Suprapubic skin (tissue), 4 donors: Measurements from ENCODE around the gene DYRK1B. TPM values are rescaled to one million over a fixed set of nuclear protein-coding genes. Genes with fewer than 3 reads are reported as not detected.

ENCODE experiments used
- DNase-seq, 2 donors: peaks; one replicate each; pipeline ENCODE4 v3.0.0-alpha.2; 2019; ENCODE audit warnings: low spot score in 2 of 2
- H3K27ac ChIP-seq: fragments of 200-600 bp; sonication (generic); one replicate; pipeline ENCODE4 v1.5.1; 2019
- H3K27me3 ChIP-seq: fragments of 200-600 bp; sonication (generic); one replicate; pipeline ENCODE4 v1.5.1; 2019
- H3K36me3 ChIP-seq: fragments of 200-600 bp; sonication (generic); one replicate; pipeline ENCODE4 v1.5.1; 2019
- H3K4me1 ChIP-seq: fragments of 200-600 bp; sonication (generic); one replicate; pipeline ENCODE4 v1.5.1; 2019
- H3K4me3 ChIP-seq: fragments of 200-600 bp; sonication (generic); one replicate; pipeline ENCODE4 v1.5.1; 2019; ENCODE audit warnings: mild to moderate bottlenecking
- H3K9me3 ChIP-seq: fragments of 200-600 bp; sonication (generic); one replicate; pipeline ENCODE4 v1.5.1; 2019
- CTCF ChIP-seq, 2 donors: fragments of 200-600 bp in 1 of 2; fragments of 450-650 bp in 1 of 2; sonication (generic) in 1 of 2; IDR thresholded peaks; one replicate each; pipeline ENCODE4 v1.5.1; 2016 to 2019; ENCODE audit warnings: antibody characterized with exemption in 2 of 2, mild to moderate bottlenecking in 1 of 2, moderate library complexity in 1 of 2
- EP300 ChIP-seq: sonication (generic); formaldehyde crosslinking; IDR thresholded peaks from one replicate; pipeline ENCODE4 v1.6.1; 2017; ENCODE audit warnings: antibody characterized with exemption
- POLR2A ChIP-seq, 2 donors: fragments of 450-650 bp; IDR thresholded peaks; one replicate each; pipeline ENCODE4 v1.6.1; 2017; ENCODE audit warnings: antibody characterized with exemption in 2 of 2, mild to moderate bottlenecking in 2 of 2, moderate library complexity in 2 of 2
- POLR2AphosphoS5 ChIP-seq, 3 donors: sonication (generic); formaldehyde crosslinking; IDR thresholded peaks; one replicate each; pipeline ENCODE4 v1.6.1; 2017; ENCODE audit warnings: antibody characterized with exemption in 3 of 3
- WGBS: methylation state at CpG from one replicate; pipeline ENCODE4 v1.1.5; 2018; 5-methylcytosine and 5-hydroxymethylcytosine counted together
- total RNA-seq, 4 donors: library from RNA; depleted of rRNA; stranded (reverse); fragments of >200 nt; gene quantifications; one replicate each; pipeline ENCODE4 v1.1.0, GENCODE V29; 2016

Gene DYRK1B
- total RNA-seq, 4 donors from 2014 or later: 17.9 to 31.7 (median 24.2) TPM

GRCh38 chr19:39867952-39868351 lies 34.0 kb upstream of the DYRK1B start:
- 95% methylated on average over 6 of the region's 6 CpGs for WGBS
- TF ChIP-seq POLR2AphosphoS5 (IDR thresholded peaks at IDR 0.05): no peak
- TF ChIP-seq POLR2A (IDR thresholded peaks at IDR 0.05): no peak
- no peak for TF ChIP-seq CTCF (IDR thresholded peaks at IDR 0.05)

GRCh38 chr19:39867133-39867532 lies 33.2 kb upstream of the DYRK1B start:
- Histone ChIP-seq H3K27ac (no peak overlapping the region), H3K4me1 (no peaks in the 10 kb centered on the region), H3K27me3 (no peaks in the 10 kb centered on the region), H3K4me3 (no peak overlapping the region), H3K9me3 (no peaks in the 10 kb centered on the region), H3K36me3 (no peaks in the 10 kb centered on the region)
- TF ChIP-seq EP300: no peak
- no peak for TF ChIP-seq CTCF (IDR thresholded peaks at IDR 0.05)
- no peak for TF ChIP-seq POLR2AphosphoS5 (IDR thresholded peaks at IDR 0.05)
- 95% methylated on average over 2 of the region's 2 CpGs for WGBS
- DNase-seq: no peak

More at GRCh38 chr19:39867952-39868351, 34.0 kb upstream of the DYRK1B start:
- no peak overlapping the region for H3K27ac ChIP-seq
- H3K4me1 ChIP-seq: no peaks in the 10 kb centered on the region
- no peak for DNase-seq
- H3K9me3 ChIP-seq: no peaks in the 10 kb centered on the region
- H3K4me3 ChIP-seq: no peak overlapping the region
- no peaks in the 10 kb centered on the region for H3K27me3 ChIP-seq
- no peaks in the 10 kb centered on the region for H3K36me3 ChIP-seq

GRCh38 chr19:39865953-39866352 lies 32.0 kb upstream of the DYRK1B start:
- H3K4me1 ChIP-seq: no peaks in the 10 kb centered on the region
- DNase-seq: no peak
- no peaks in the 10 kb centered on the region for H3K9me3 ChIP-seq
- no peak overlapping the region for H3K4me3 ChIP-seq
- H3K27me3 ChIP-seq: no peaks in the 10 kb centered on the region
- whole genome bisulfite sequencing: 91% methylated on average over 5 of the region's 5 CpGs
- no peaks in the 10 kb centered on the region for H3K36me3 ChIP-seq
- no peak overlapping the region for H3K27ac ChIP-seq
- TF ChIP-seq POLR2A (IDR thresholded peaks at IDR 0.05) (no peak), CTCF (IDR thresholded peaks at IDR 0.05) (no peak), EP300 (no peak), POLR2AphosphoS5 (IDR thresholded peaks at IDR 0.05) (no peak)

GRCh38 chr19:39865186-39865585 lies 31.2 kb upstream of the DYRK1B start:
- no peaks in the 10 kb centered on the region for H3K27me3 ChIP-seq
- no peak overlapping the region for H3K27ac ChIP-seq
- no peaks in the 10 kb centered on the region for H3K36me3 ChIP-seq
- DNase-seq: no peak
- H3K9me3 ChIP-seq: no peaks in the 10 kb centered on the region
- H3K4me3 ChIP-seq: no peak overlapping the region
- 94% methylated on average over 2 of the region's 2 CpGs for WGBS
- H3K4me1 ChIP-seq: no peaks in the 10 kb centered on the region
- TF ChIP-seq POLR2AphosphoS5 (IDR thresholded peaks at IDR 0.05) (no peak), POLR2A (IDR thresholded peaks at IDR 0.05) (no peak), CTCF (IDR thresholded peaks at IDR 0.05) (no peak), EP300 (no peak)

- no peak overlapping the region for H3K4me3 ChIP-seq
- TF ChIP-seq POLR2A (IDR thresholded peaks at IDR 0.05): no peak
- no peak for TF ChIP-seq EP300
- no peak for TF ChIP-seq CTCF (IDR thresholded peaks at IDR 0.05)
- TF ChIP-seq POLR2AphosphoS5 (IDR thresholded peaks at IDR 0.05): no peak
- no peak for DNase-seq
- no peaks in the 10 kb centered on the region for H3K36me3 ChIP-seq
- WGBS: 79% methylated on average over 2 of the region's 2 CpGs
- no peak overlapping the region for H3K27ac ChIP-seq
- no peaks in the 10 kb centered on the region for H3K27me3 ChIP-seq
- H3K4me1 ChIP-seq: no peaks in the 10 kb centered on the region
- no peaks in the 10 kb centered on the region for H3K9me3 ChIP-seq
These were observed 30.2 kb upstream of the DYRK1B start for GRCh38 chr19:39864118-39864517.
